ENCODE results near the gene KCNMA1.
"Not testable (repeated sequence)": the region's sequence is repeated elsewhere in the genome, so short reads cannot be mapped to it uniquely, and the experiment has no call there.

The KCNMA1 gene

GRCh38 chr10:77357185-77357584 lies 280.4 kb downstream of the KCNMA1 start:
- no peak for DNase-seq

DNA sequence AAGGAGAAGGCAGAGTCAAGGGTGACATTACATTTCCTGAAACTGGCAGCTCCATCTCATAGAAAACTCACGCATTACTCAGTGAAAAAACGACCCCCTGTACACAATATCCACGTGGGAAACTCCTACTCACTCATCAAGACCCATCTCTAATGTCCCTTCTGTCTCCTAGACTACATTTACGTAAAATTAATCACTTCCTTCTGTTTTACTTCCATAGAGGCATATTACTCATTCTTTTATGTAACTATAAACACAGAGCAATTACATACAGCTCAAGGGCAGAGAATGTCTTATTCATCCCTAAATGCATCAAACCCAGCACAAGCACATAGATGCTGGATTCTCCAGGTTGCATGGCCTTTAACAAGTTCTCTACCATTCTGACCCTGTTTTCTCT lies 281.8 kb downstream of the KCNMA1 start:
- no peak for DNase-seq

DNA sequence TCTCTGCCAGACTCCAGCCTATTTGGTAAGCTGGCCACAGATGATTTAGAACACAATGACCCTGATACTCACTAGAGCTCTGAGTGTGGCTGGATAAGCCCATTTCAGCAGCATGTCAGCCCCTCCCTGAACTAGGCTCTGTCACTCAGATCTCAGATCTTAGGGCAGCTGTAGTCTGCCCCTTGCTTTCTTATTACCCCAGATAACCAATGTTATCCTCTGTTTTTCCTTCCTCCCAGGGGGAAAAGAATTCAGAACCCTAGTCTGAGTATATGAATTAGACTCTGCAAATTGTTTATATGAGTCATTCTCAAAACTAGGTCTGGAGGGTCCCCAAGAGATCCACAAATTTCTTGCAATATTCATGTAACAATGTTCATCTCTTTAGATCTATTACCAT lies 286.2 kb downstream of the KCNMA1 start:
- no peak for DNase-seq

DNA sequence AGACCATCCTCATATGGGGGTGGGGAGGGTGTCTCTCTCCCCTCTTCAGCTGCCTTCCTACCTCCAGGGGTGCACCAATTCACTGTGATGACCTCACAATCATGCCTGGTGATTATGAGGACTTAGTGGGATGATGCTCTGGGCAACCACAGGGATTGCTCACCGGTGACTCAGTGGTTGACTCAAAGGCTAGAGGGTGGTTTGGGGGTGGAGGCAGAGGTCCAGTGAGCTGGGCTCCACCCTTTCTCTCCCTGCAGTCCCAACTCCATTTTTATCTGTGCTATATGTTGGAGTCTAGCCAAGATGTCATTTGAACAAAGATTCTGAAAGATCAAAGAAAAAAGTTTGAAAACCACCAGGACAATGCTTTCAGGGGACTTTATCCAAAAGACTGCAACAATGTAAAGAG lies 286.9 kb downstream of the KCNMA1 start:
- no peak for DNase-seq

DNA sequence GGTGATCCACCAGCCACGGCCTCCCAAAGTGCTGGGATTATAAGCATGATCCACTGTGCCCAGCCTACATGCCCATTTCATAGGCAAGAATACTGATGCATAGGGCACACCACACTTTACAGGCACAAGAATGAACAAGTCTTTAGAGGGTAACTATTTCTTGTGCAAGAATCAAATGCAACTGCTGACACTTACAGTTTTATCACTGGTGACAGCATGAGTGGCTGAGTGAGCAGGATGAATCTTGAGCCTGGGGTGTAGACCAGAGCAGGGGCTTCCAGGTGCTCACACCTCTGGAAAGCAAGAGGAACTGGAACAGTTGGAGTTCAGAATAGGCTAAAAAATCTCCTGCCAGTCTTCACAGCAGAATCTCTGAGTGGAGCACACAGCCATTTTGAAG lies 287.5 kb downstream of the KCNMA1 start:
- no peak for DNase-seq

- DNase-seq, result no peak
Observed at GRCh38 chr10:77349226-77349625, 288.4 kb downstream of the KCNMA1 start.

- DNase-seq, result no peak
Observed at GRCh38 chr10:77348751-77349150, 288.9 kb downstream of the KCNMA1 start.

DNA sequence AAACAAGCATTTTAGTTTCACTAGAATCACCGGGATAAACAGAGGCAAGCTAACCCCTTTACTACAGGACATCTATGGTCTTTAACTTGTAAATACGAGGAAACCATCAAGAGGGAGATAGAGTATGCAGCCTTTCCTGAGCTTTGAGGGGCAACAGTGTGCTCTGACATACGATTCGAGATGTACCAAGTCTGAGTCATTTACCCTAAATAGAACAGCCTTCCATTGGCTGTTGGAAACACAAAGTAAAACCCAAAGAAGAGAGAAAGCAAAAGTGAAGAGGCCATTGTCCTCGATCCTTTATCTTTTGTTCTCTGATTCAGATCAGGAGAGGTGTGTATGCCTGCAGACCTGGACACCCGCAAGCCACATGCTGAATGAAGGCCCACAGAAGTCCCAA lies 289.5 kb downstream of the KCNMA1 start:
- DNase-seq, result no peak

- no peak for DNase-seq
Observed at GRCh38 chr10:77347052-77347451, 290.6 kb downstream of the KCNMA1 start.

DNA sequence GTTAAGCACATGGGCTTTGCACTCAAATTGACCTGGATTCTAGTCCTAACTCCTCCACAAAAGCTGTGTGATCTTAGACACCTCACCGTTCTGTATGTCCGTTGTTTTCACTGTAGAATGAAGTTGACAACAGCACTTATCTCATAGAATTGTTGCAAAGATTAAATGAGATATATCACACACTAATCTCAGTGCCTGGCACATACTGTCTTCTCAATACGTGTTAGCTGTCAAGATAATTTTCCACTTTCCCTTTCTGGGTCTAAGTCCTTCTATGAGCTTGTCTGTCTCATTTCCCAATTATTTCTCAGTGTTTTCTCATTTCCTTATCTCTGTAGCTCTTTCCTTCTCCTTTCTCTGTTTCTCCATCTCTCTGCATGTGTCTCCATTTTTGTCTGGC lies 296.6 kb downstream of the KCNMA1 start:
- no peak for DNase-seq

DNA sequence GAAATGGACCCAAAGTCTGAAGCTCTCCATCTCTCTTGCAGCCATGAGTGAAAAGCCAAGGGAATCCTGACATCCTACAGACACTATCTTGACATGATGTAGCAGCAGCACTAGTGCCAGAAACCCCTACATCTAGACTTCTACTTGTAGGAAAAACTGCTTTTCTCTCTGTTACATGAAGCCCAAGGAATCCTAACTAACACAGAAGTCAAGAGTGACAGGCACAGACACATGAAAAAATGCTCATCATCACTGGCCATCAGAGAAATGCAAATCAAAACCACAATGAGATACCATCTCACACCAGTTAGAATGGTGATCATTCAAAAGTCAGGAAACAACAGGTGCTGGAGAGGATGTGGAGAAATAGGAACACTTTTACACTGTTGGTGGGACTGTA lies 297.7 kb downstream of the KCNMA1 start:
- not testable (repeated sequence) for DNase-seq

DNA sequence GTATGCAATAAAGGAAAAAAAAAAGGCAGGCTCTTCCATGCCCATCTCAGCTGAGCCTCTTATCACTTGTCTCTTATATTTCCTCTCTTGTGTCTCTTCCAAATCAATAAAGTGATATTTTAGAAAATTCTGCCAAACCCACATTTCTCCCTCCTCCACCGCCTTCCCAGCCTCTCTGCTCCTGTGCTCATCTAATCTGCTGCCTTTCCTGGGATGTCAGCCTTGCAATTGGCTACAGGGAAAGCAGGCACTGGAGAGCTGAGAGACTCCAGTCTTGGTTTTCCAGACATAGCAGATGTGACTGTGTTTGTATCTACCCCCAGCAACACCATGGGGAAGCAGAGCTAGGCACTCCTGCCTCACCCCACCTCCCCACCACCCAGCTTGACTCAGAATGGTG lies 298.4 kb downstream of the KCNMA1 start:
- no peak for DNase-seq

DNA sequence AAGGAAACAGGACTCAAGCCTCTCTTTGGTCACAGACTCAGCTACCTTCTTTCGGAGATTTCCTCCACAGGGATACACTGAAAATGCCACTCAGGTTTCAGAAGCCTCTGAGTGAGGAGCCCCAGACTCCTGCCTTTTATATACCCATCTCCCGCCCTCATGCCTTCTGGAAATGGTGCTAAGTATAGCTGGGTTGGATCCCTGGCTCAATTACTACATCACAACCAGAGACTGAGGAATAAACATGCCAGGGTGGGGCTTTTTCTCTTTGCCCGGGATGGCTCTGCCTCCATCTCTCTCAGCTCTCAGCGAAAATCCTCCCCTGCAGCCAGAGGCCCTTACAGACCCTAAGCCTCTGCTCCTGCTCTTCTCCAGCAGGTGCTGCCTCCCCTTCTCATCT lies 299.5 kb downstream of the KCNMA1 start:
- no peak for DNase-seq

DNA sequence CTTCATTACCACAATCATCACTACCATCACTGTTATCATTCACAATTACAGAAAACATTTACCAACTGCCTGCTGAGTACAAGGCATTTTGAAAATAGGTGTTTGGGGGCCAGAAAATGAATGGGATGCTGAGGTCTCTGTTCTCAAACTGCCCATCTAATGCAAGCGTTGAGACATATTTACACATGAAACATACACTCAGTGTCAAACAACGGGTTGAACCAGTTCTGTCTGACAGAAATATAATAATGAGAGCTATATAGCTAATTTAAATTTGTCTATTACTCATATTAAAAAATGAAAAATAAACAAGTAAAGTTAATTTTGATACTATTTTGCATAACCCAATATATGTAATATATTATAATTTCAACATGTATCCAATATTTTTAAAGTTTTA lies 303.1 kb downstream of the KCNMA1 start:
- DNase-seq, result no peak

- peak; percentile 92 for DNase-seq
Observed at GRCh38 chr10:77333610-77334340, 303.8 kb downstream of the KCNMA1 start.

GRCh38 chr10:77332256-77332655 lies 305.4 kb downstream of the KCNMA1 start:
- peak; percentile 56 for DNase-seq

GRCh38 chr10:77328272-77328816 lies 309.3 kb downstream of the KCNMA1 start:
- no peak for DNase-seq

GRCh38 chr10:77325233-77325537 lies 312.4 kb downstream of the KCNMA1 start:
- DNase-seq, result peak; percentile 18

DNA sequence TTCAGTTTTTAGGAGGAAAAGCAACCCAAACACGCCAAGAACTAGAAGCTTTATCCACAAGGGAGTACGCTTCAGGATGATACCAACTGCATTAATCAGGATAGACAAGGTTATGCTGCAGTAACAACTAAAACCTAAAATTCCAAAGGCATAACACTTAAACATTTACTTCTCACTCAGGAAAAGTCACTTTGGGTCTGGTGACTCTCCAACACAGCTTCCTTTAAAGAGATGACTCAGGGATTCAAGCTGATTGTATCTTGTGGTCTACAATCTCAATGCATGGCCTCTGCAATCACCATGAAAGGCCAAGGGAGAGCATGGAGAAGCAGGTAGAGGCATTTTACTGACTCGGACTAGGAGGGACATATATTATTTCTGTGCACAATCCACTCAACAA lies 315.8 kb downstream of the KCNMA1 start:
- no peak for DNase-seq

GRCh38 chr10:77320971-77321471 lies 316.6 kb downstream of the KCNMA1 start:
- DNase-seq, result no peak

GRCh38 chr10:77319557-77319956 lies 318.1 kb downstream of the KCNMA1 start:
- DNase-seq, result no peak

DNA sequence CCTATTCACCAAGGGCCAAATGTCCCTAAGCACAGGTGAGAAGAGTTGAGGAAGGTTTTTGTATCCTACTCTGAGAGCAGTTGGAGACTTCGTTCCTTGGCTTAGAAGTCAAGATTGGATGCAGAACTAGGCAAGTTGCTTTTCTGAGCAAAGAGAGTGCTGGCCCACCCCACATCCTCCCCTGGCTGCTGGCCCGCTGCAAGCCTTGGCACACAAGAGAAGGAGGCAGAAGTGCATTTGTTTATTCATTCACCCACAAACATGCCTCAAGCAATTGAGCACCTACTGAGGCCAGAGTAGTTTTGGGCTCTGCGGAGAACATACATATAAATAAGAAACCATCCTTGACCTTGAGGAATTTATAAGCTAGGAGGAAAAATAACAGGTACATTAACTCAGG lies 318.9 kb downstream of the KCNMA1 start:
- DNase-seq, result no peak

DNA sequence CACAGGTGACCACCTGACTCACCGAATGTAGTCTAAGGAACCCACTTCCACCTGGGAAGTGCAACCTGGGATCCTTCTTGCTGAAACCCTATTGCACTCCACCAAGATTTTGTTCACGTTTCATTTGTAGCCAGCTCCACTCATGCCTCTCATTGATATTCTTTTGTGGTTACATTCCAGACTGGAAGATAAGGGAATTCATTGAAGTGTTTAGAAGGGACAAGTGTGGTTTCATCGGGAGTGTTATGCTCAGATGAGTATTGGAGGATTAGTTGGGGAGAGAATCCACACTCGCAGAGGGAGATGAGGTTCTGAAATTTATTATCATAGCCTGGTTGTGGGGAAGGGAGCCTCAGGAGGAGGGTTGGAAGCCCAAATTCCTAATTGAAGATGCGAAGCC lies 320.4 kb downstream of the KCNMA1 start:
- no peak for DNase-seq

DNA sequence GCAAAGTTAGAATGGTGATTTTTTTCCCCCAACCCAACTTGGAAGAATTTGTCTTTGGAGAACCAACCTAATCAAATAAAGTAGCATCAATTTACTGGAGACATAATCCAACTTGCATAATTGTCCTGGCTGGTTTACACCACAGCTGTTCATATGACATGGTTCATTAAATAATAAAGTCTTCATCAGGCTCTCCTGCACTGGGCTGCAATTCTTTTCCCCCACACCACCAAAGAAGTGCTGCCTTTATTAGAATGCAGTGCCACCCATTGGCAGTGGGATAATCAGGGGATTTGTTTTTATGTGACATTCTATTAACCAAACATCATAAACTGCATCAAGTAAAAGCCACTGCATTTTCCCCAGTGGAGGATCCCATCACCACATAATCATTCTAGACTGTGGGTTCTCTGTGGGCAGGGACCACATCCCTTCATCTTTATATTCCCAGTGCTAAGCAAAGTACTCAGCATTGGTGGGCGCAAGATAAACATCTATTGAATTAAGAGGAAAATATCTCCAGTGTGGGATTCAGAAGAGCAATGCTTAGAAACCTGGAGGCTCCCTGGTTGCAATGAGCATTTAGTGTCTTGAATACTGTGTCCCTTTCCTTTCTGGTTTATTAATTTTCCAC lies 322.0 kb downstream of the KCNMA1 start:
- DNase-seq, result no peak
